WTC11 (cell line): Measurements from ENCODE around the gene IGLL5. TPM values are rescaled to one million over a fixed set of nuclear protein-coding genes. Genes with fewer than 3 reads are reported as not detected.
A peak's percentile ranks its signal among the peaks of the same experiment; 100 is the strongest.

ENCODE experiments used
- ATAC-seq: fragments of 200-7000 bp; cut with Tn5 transposase; 2 replicates; pipeline ENCODE4 v1.10.0; 2021; ENCODE audit warnings: mild to moderate bottlenecking, moderate library complexity
- CTCF ChIA-PET: fragments of 300-600 bp; sonication (Branson Sonifier 250); formaldehyde crosslinking; loops from one replicate; lab custom pipeline; 2021; ENCODE audit warnings: antibody characterized with exemption; lab: Charles Lee
- POLR2A ChIA-PET: fragments of 350-600 bp; sonication (Branson Sonifier 250); formaldehyde crosslinking; loops from one replicate; lab custom pipeline; 2021; ENCODE audit warnings: antibody characterized with exemption; lab: Charles Lee
- DNase-seq: peaks from one replicate; pipeline ENCODE4 v3.0.0; 2021; ENCODE audit warnings: low spot score
- H3K27ac Mint-ChIP-seq: 2 replicates; pipeline ENCODE4 v1.8.0; 2021; ENCODE audit warnings: mixed read lengths
- H3K27me3 Mint-ChIP-seq: 2 replicates; pipeline ENCODE4 v1.8.0; 2021; ENCODE audit warnings: low read depth, mild to moderate bottlenecking, moderate library complexity, mixed read lengths
- H3K36me3 Mint-ChIP-seq: 2 replicates; pipeline ENCODE4 v1.8.0; 2021; ENCODE audit warnings: mixed read lengths
- H3K4me1 Mint-ChIP-seq: 2 replicates; pipeline ENCODE4 v1.8.0; 2022; ENCODE audit warnings: mixed read lengths
- H3K4me3 Mint-ChIP-seq: 2 replicates; pipeline ENCODE4 v1.8.0; 2021; ENCODE audit warnings: mild to moderate bottlenecking, moderate library complexity, mixed read lengths
- H3K9me3 Mint-ChIP-seq: 2 replicates; pipeline ENCODE4 v1.8.0; 2021; ENCODE audit warnings: mixed read lengths
- CBFB ChIP-seq: sonication (generic); formaldehyde crosslinking; IDR thresholded peaks from 2 replicates; pipeline ENCODE4 v1.8.1; 2022; ENCODE audit warnings: mild to moderate bottlenecking, low read depth, missing genetic modification reagents
- IRF1 ChIP-seq: sonication (generic); formaldehyde crosslinking; IDR thresholded peaks from 2 replicates; pipeline ENCODE4 v1.8.0; 2023; ENCODE audit warnings: missing genetic modification reagents
- IRF2 ChIP-seq: sonication (generic); formaldehyde crosslinking; IDR thresholded peaks from 2 replicates; pipeline ENCODE4 v1.8.0; 2022; ENCODE audit warnings: low read depth, missing genetic modification reagents, borderline replicate concordance
- MXD4 ChIP-seq: fragments of 250-450 bp; sonication (Bioruptor Pico); IDR thresholded peaks from 2 replicates; pipeline ENCODE4 v1.8.0; 2021; ENCODE audit warnings: mild to moderate bottlenecking, moderate library complexity, borderline replicate concordance
- RORB ChIP-seq: fragments of 250-450 bp; sonication (Bioruptor Pico); IDR thresholded peaks from 2 replicates; pipeline ENCODE4 v1.9.0; 2021; ENCODE audit warnings: mild to moderate bottlenecking
- SP1 ChIP-seq: sonication (generic); formaldehyde crosslinking; conservative IDR thresholded peaks from 2 replicates; pipeline ENCODE4 v1.8.1; 2022; ENCODE audit warnings: missing genetic modification reagents
- ZBTB21 ChIP-seq: sonication (generic); formaldehyde crosslinking; IDR thresholded peaks from 2 replicates; pipeline ENCODE4 v1.8.1; 2023; ENCODE audit warnings: mild to moderate bottlenecking, missing genetic modification reagents, borderline replicate concordance
- ZBTB43 ChIP-seq: sonication (generic); formaldehyde crosslinking; IDR thresholded peaks from 2 replicates; pipeline ENCODE4 v1.8.1; 2023; ENCODE audit warnings: mild to moderate bottlenecking, missing genetic modification reagents
- ZNF281 ChIP-seq: sonication (generic); formaldehyde crosslinking; IDR thresholded peaks from 2 replicates; pipeline ENCODE4 v1.8.0; 2023; ENCODE audit warnings: mild to moderate bottlenecking, missing genetic modification reagents
- ZNF317 ChIP-seq: sonication (generic); formaldehyde crosslinking; IDR thresholded peaks from 2 replicates; pipeline ENCODE4 v1.8.1; 2023; ENCODE audit warnings: low read depth, mild to moderate bottlenecking, moderate library complexity, missing genetic modification reagents, borderline replicate concordance
- ZNF425 ChIP-seq: fragments of 250-450 bp; sonication (Bioruptor Pico); conservative IDR thresholded peaks from 2 replicates; pipeline ENCODE4 v1.9.0; 2021; ENCODE audit warnings: mild to moderate bottlenecking
- ZNF671 ChIP-seq: fragments of 250-450 bp; sonication (Bioruptor Pico); IDR thresholded peaks from 2 replicates; pipeline ENCODE4 v1.8.0; 2021; ENCODE audit warnings: mild to moderate bottlenecking
- ZSCAN18 ChIP-seq: fragments of 250-450 bp; sonication (Bioruptor Pico); IDR thresholded peaks from 2 replicates; pipeline ENCODE4 v2.1.2; 2022; ENCODE audit warnings: mild to moderate bottlenecking, moderate library complexity
- total RNA-seq: library from RNA; stranded (reverse); gene quantifications from 3 replicates; pipeline ENCODE4 v1.2.3, GENCODE V29; 2021
- TF ChIP-seq, protein P1 (sequence below): sonication (generic); formaldehyde crosslinking; IDR thresholded peaks from 2 replicates; pipeline ENCODE4 v1.8.0; 2022; ENCODE audit warnings: mild to moderate bottlenecking, missing genetic modification reagents
- TF ChIP-seq, protein P2 (sequence below): sonication (generic); formaldehyde crosslinking; IDR thresholded peaks from 2 replicates; pipeline ENCODE4 v1.8.1; 2022; ENCODE audit warnings: low read depth, mild to moderate bottlenecking, moderate library complexity, missing genetic modification reagents, borderline replicate concordance
- TF ChIP-seq, protein P3 (sequence below): sonication (generic); formaldehyde crosslinking; conservative IDR thresholded peaks from 2 replicates; pipeline ENCODE4 v1.8.1; 2022; ENCODE audit warnings: mild to moderate bottlenecking, missing genetic modification reagents

Gene IGLL5
- total RNA-seq, 1 experiment from 2014 or later = not detected

GRCh38 chr22:22882033-22882717 lies 5.4 kb upstream of the IGLL5 start:
- Mint-ChIP-seq H3K27me3 (peaks cover 82% of the 10 kb centered on the region), H3K4me1 (no peaks in the 10 kb centered on the region), H3K4me3 (no peak overlapping the region), H3K9me3 (no peaks in the 10 kb centered on the region), H3K36me3 (no peaks in the 10 kb centered on the region), H3K27ac (no peak overlapping the region)
- TF ChIP-seq, protein P1, sequence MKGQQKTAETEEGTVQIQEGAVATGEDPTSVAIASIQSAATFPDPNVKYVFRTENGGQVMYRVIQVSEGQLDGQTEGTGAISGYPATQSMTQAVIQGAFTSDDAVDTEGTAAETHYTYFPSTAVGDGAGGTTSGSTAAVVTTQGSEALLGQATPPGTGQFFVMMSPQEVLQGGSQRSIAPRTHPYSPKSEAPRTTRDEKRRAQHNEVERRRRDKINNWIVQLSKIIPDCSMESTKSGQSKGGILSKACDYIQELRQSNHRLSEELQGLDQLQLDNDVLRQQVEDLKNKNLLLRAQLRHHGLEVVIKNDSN = no peak
- TF ChIP-seq ZNF671 (CRISPR knock-in tag) (no peak), IRF1 (CRISPR knock-in tag) (no peak), ZBTB43 (no peak), ZNF317 (CRISPR knock-in tag) (no peak), CBFB (CRISPR knock-in tag) (no peak), ZNF281 (CRISPR knock-in tag) (no peak), MXD4 (CRISPR knock-in tag) (no peak), ZBTB21 (no peak), IRF2 (no peak), RORB (no peak), SP1 (CRISPR knock-in tag) (no peak)
- TF ChIP-seq, protein P2, sequence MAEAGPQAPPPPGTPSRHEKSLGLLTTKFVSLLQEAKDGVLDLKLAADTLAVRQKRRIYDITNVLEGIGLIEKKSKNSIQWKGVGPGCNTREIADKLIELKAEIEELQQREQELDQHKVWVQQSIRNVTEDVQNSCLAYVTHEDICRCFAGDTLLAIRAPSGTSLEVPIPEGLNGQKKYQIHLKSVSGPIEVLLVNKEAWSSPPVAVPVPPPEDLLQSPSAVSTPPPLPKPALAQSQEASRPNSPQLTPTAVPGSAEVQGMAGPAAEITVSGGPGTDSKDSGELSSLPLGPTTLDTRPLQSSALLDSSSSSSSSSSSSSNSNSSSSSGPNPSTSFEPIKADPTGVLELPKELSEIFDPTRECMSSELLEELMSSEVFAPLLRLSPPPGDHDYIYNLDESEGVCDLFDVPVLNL (CRISPR knock-in tag) = no peak
- TF ChIP-seq, protein P3, sequence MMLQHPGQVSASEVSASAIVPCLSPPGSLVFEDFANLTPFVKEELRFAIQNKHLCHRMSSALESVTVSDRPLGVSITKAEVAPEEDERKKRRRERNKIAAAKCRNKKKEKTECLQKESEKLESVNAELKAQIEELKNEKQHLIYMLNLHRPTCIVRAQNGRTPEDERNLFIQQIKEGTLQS = no peak
- POLR2A ChIA-PET = no interaction called here
- CTCF ChIA-PET = interaction anchor here (1.0 to 6.2 kb wide), 11 partner anchors 12 to 114 kb away, joined by 3 to 102 read pairs (median 10); no protein-coding TSS in a partner anchor
- no peak for DNase-seq
- peak; percentile 62 for ATAC-seq

GRCh38 chr22:22883090-22883727 lies 4.4 kb upstream of the IGLL5 start:
- H3K36me3 Mint-ChIP-seq = no peaks in the 10 kb centered on the region
- POLR2A ChIA-PET = no interaction called here
- CTCF ChIA-PET = interaction anchor here (0.5 to 6.2 kb wide), 72 partner anchors 7 to 419 kb away, joined by 3 to 102 read pairs (median 6); partner anchors contain the start of gene ZNF280B

More at GRCh38 chr22:22883090-22883727, 4.4 kb upstream of the IGLL5 start:
- no peaks in the 10 kb centered on the region for H3K4me1 Mint-ChIP-seq
- no peak for ATAC-seq
- no peak overlapping the region for H3K27ac Mint-ChIP-seq
- H3K27me3 Mint-ChIP-seq = peaks cover 84% of the 10 kb centered on the region
- no peak overlapping the region for H3K4me3 Mint-ChIP-seq
- no peaks in the 10 kb centered on the region for H3K9me3 Mint-ChIP-seq
- TF ChIP-seq ZNF425 (no peak), ZSCAN18 (CRISPR knock-in tag) (no peak)
- no peak for DNase-seq
